CD4-positive, alpha-beta T cell treated with Interleukin-17A for 1 hour (primary cell): ENCODE measurements around the gene GTF2B.
A peak's percentile ranks its signal among the peaks of the same experiment; 100 is the strongest.
"Not testable (repeated sequence)": the region's sequence is repeated elsewhere in the genome, so short reads cannot be mapped to it uniquely, and the experiment has no call there.

Experiments used
- DNase-seq: peaks from one replicate; pipeline ENCODE4 v3.0.0-alpha.2; 2020

GTF2B gene, protein sequence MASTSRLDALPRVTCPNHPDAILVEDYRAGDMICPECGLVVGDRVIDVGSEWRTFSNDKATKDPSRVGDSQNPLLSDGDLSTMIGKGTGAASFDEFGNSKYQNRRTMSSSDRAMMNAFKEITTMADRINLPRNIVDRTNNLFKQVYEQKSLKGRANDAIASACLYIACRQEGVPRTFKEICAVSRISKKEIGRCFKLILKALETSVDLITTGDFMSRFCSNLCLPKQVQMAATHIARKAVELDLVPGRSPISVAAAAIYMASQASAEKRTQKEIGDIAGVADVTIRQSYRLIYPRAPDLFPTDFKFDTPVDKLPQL

DNA sequence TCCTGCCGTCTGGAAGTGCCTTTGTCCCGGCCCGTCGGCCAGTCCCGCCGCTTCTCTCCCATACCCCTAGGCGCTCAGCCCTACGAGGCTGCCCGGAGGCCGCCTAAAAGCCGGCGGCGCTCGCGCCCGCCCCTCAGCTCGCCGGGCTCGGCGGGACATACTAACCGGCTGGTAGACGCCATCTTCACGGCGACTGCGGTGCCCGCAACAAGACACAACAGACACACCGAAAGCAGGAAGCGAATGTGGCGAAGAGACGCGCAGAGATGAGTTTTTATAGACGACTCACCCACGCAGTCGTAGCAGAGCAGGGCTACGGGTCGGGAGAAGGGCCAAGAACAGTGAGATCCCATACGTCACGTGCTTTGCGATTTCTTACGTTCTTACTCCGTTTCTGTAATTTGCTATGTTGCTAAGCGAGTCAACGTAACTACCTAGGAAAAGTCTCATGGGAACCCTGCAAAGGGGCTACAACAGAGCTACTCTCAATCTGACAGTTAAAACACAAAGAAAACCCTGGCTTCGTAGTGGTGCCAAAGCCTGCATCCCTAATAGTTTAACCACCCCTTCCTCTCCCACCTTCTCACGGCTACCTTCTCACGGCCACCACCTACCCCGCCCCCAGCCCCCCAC, at the start of gene GTF2B:
TSS of gene GTF2B (minus strand) at position 250 of the 633 bp plus-strand sequence. CDS start at position 182, 68 bp downstream.
- peak; percentile 98 for DNase-seq

GRCh38 chr1:88938528-88938927, 47.2 kb upstream of the GTF2B start:
- DNase-seq = not testable (repeated sequence)

GRCh38 chr1:88936760-88937342, 45.5 kb upstream of the GTF2B start:
- no peak for DNase-seq

- no peak for DNase-seq
Observed at GRCh38 chr1:88936223-88936523, 44.8 kb upstream of the GTF2B start.

- DNase-seq = peak; percentile 51
Observed at GRCh38 chr1:88935522-88936222, 44.3 kb upstream of the GTF2B start.

GRCh38 chr1:88930176-88930575, 38.8 kb upstream of the GTF2B start:
- not testable (repeated sequence) for DNase-seq

GRCh38 chr1:88923224-88923623, 31.9 kb upstream of the GTF2B start:
- DNase-seq = no peak

- DNase-seq = no peak
Observed at GRCh38 chr1:88922214-88922613, 30.8 kb upstream of the GTF2B start.

- no peak for DNase-seq
Observed at GRCh38 chr1:88920845-88921244, 29.5 kb upstream of the GTF2B start.

- no peak for DNase-seq
Observed at GRCh38 chr1:88917321-88918025, 26.1 kb upstream of the GTF2B start.

DNA sequence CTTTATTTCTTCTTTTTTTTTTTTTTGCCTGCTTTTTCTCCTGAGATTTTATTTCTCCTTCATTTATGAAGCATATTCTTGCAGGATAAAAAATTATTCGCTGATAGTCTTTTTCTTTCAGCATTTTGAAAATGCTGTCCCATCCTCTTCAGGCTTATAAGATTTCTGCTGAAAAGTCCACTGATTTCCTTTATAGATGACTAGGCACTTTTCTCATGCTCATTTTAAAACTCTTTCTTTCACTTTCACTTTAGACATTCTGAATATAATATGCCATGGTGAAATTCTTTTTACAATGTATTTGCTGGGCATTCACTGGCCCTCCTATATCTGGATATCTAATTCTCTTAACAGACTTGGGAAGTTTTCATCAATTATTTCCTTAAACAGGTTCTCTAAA, 25.5 kb upstream of the GTF2B start:
- DNase-seq = no peak

DNA sequence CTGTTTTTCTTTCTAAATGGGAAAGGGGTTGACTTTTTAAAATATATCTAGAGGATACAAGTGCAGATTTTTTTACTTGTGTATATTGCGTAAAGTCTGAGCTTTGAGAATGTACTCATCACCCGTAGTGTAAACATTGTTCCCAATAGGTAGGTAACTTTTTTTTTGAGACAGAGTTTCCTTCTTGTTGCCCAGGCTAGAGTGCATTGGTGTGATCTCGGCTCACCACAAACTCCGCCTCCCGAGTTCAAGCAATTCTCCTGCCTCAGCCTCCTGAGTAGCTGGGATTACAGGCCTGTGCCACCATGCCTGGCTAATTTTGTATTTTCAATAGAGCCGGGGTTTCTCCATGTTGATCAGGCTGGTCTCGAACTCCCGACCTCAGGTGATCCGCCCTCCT, 20.4 kb upstream of the GTF2B start:
- DNase-seq = not testable (repeated sequence)

DNA sequence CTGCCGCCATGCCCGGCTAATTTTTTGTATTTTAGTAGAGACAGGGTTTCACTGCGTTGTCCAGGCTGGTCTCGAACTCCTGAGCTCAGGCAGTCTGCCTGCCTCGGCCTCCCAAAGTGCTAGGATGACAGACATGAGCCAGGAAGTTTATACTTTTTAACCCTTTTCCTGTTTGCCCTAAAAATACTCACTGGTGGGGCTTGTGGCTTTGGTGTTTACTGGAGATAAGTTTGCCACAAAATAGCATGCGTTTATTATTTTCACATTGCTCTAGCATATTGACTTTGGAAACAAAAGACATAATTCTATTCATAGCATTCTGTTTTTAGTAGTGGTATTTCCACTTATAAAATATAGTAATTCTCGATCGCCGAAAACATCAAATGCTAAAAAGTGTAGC, 19.8 kb upstream of the GTF2B start:
- DNase-seq = no peak

DNA sequence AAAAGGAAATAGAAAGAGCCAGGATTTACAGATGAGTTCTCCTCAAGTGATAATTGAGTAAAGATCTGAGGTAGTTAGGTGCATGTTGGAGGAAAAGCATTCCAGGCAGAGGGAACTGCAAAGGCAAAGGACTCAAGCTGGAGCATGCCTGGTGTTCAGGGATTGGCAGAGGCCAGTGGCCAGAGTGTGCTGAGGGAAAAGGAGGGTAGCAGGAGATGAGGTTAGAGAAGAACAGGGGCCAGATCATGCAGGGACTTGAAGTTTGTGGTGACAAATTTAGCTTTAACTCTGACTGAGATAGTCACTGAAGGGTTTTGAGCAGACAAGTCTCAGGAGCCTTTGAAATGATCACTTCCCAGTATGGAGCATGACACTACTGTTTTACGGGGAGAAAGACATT, 19.0 kb upstream of the GTF2B start:
- DNase-seq = no peak

DNA sequence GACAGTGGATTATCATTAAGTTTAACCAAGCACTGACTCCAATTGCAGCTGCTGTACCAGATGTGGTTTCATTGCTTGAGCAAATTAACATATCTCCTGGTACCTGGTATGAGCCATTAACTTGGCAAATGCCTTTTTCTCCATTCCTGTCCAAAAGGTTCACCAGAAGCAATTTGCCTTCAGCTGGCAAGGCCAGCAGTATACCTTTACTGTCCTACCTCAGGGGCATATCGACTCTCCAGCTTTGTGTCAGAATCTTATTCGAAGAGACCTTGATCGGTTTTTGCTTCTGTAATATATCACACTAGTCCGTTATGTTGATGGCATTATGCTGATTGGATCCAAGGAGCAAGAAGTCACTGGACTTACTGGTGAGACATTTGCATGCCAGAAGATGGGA, 9.5 kb upstream of the GTF2B start:
- DNase-seq = no peak

DNA sequence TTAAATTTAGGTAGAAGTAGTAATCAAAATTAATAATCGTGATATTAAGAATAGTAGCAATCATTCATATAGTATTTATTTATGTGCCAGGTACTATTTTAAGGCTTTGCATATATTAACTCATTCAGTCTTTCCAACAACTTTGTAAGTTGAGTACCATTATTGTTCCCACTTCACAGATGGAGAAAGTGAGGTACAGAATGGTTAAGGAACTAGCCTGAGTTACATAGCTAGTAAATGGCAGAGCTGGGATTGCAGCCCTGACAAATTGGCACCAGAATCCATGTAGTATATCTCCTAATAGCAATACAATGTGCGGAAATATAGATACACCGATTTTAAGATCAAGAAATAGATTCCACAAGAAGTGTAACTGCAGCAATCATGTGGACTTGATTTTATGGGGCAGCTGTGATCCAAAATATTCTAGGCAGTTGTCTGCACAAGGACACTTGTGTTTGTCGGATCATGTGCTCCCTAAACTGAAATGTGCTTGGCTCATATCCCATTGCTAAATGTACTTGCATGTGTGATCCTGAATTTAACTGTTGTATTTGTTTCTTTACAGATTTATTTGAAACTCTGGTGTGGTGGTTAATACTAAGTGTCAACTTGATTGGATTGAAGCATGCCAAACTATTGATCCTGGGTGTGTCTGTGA, 5.8 kb upstream of the GTF2B start:
- no peak for DNase-seq

DNA sequence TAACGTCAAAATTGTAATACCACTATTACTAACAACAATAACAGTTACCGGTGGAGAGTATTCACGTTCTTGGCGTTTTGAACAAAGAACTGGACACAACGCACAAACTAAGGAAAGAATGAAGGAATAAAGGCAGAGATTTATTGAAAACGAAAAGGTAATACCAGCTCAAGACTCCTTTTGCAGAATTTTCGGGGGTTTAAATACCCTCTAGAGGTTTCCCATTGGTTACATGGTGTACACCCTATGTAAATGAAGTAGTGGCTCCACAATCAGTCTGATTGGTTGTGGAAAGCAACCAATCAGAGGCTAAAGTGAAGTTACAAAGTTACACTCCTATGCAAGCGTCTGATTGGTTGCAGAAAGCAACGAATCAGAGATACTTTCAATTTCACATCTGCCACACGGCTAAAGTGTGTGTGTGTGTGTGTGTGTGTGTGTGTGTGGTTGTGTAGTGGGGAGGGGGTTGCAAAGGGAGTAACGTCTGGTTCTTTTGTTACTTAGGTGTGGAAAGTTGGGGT, 1.1 kb upstream of the GTF2B start:
- DNase-seq = peak; percentile 65

DNA sequence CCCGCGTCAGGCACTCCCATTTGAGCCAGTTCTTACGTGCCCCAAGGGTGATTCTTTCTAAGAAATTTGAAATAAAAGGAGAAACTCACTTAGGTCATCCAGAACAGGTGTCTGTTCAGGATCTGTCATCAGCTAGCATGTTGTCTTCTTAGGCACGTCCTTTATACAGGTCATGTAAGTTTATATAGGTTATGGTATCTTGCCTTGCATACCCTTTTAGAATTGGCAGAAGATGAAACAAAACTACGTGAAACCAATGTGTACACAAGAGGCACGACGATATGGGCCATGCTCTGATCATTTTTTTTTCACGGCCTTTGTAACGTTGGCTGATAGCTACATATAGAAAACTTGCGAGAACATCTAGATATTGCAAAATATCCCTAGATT, 579 bp upstream of the GTF2B start:
- no peak for DNase-seq

- DNase-seq = peak; percentile 51
Observed at GRCh38 chr1:88890791-88891317, 513 bp downstream of the GTF2B start.

DNA sequence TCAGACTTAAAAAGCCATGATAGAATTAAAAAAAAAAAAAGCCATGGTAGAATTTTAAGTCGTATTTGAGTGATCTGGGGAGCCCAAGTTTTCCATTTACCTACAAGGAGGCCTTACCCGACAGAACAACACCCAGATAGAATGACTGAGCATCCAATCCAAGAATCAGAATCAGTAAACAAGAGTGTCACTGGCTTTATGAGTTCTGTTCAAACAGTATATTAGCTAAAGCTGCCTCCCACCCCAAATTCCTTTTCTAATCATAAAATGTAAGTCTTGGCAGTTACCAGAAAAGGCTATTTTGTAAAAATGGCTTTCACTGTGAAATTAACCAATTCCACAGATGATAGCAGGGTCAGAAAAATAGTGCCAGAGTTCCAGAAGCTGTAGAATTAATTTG, 1.2 kb downstream of the GTF2B start:
- DNase-seq = no peak

DNA sequence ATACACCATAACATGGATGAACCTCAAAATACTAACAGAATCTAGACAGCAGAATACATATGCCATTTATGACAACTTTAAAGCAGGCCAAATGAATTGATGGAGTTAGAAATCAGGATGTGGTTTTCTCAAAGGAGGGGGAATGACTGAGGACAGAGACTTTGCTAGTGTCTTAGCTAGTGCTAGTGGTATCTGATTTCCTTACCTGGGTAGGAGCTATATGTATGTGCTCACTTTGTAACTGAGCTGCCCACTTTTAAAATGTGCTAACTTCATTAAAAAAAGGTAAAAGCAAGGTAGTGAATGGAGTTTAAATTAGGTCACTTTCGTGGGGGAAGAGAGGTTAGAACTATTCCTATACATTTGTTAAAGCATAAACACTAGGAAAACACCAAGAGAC, 2.6 kb downstream of the GTF2B start:
- peak; percentile 59 for DNase-seq

- DNase-seq = no peak
Observed at GRCh38 chr1:88885933-88886332, 5.4 kb downstream of the GTF2B start.
